ENCODE data around the gene JTB.

GRCh38 chr1:154012129-154012528 lies 34.7 kb upstream of the JTB start:
- TF ChIP-seq CTCF (conservative IDR thresholded peaks at IDR 0.05; ENCODE audit: low read length) (no peak), EZH2phosphoT487 (IDR thresholded peaks at IDR 0.05; ENCODE audit: borderline replicate concordance, low read depth, low read length) (no peak)

All from OCI-LY7 (cell line).